Measurements from ENCODE around the gene DIP2C.

Gene DIP2C

GRCh38 chr10:510415-510881 is 179.0 kb downstream of the DIP2C start:
- no peak for DNase-seq

DNA sequence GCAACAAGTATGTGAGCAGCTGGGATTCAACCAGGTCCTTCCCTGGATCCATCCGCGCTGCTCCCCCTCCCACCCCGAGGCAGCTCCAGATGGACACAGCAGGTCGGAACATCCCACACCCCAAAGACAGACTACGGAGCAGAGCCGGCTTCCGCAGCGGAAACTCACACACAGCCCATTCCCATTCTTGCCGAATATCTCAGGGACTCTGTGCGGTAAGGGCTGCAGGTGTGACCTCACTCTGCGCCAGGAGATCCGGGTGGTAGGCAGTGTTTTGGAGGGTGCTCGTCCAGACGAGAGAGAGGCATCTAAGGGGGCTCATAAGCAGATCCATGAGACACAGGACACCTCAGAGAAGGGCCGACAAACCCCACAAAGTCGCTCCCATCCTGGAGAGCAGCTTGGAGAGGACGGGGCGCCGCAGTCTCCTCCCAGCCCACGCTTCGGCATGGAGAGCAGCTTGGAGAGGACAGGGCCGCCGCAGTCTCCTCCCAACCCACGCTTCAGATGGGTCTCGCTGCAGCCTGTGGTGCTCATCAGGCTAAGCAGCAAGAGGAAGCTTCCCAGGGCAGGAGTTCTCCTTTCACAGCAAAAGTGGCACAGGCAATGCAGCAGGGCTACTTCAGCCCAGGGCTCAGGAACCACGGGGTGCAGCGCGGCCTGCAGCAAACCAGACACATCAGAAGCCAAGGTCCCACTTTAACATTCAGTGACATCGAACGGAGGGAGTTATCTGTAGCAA is 179.9 kb downstream of the DIP2C start:
- no peak for DNase-seq

- DNase-seq, result no peak
These were observed 180.7 kb downstream of the DIP2C start for GRCh38 chr10:508726-509125.

DNA sequence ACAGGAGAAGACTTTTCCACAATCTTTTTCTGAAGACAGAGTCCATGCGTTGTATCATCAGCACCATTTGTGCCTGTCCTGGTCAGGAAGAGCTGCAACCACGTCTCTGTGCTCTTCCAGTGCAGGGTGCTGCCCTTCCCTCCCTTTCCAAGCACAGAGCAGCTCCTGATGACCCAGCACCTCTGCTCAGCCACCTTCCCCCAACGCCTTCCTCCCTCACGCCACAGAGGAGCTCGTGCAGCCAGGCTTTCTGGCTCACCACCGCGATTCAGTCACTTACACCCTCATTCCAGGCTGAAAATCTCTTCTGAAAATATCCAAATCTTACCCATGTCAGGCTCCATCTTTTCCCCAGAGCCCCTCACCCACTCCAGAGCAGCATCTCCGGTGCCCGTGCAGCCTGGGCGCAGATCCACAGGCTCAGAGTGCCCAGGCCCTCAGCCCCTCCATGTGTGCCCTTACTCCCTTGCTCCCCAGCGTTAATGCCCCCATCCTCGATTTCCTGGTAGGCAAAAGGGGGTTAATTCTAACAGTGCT is 181.5 kb downstream of the DIP2C start:
- no peak for DNase-seq

DNA sequence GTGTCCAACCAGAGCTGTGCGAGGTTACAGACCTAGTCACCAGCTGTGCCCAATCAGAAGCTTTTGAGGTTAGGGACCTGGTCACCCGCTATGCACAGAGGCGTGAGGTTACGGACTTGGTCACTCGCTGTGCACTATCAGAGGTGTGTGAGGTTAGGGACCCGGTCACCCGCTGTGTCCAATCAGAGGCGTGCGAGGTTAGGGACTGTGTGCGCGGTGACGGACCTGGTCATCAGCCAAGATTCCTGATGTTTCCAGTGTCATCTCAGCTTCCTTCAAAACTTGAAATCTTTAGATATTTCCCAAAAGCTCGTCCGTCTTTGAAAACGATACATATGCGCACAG is 182.1 kb downstream of the DIP2C start:
- no peak for DNase-seq

GRCh38 chr10:506451-507354 is 182.8 kb downstream of the DIP2C start:
- no peak for DNase-seq

DNA sequence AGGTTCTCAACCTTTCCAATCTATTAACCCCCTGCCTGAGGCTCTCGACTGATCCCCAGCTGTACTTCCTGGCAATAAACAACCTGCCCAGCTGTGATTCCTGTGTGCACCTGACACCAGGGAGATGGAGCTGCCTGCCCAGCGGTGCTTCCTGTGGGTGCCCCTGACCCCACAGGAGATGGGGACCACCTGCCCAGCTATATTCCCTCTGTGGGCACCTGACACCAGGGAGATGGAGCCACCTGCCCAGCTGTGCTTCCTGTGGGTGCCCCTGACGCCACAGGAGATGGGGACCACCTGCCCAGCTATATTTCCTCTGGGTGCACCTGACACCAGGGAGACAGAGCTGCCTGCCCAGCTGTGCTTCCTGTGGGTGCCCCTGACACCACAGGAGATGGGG is 184.0 kb downstream of the DIP2C start:
- no peak for DNase-seq

- no peak for DNase-seq
These were observed 184.7 kb downstream of the DIP2C start for GRCh38 chr10:504806-505205.

DNA sequence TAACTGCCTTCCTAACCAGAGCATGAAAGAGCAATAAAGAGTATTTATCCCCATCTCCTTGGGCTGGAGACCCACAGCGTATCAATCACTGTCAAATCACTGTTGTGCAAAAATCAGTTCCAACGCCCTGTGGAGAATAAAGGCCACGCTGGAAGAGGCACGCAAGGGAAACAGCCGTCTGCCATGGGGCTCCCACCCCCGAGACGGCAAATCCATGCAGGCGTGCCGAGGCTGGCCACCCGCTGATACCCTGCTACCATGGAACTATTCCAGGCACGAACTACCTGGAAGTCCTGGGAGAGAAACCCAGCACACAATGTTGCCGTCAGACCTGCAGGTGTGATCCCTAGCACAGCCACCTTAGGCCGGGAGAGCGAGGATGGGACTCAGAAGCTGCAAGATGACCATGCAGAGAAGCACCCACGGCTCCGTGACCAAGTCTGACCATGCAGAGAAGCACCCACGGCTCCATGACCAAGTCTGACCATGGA is 185.3 kb downstream of the DIP2C start:
- no peak for DNase-seq

DNA sequence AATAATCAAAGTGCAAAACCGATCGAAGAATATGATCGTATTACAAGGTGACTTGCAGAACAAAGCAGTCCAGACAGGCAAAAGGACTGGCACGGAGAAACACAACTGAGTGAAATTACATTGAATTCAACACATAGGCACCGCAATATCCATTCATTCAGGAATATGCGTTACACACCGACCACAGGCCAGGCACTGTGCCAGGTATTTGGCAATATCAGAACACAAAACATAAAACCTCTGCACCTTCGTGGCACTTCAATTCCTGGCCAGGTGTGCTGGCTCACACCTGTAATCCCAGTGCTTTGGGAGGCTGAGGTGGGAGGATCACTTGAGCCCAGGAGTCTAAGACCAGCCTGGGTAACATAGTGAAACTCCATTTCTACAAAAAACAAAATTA is 187.9 kb downstream of the DIP2C start:
- DNase-seq, result no peak

GRCh38 chr10:500876-501275 is 188.6 kb downstream of the DIP2C start:
- DNase-seq, result no peak

DNA sequence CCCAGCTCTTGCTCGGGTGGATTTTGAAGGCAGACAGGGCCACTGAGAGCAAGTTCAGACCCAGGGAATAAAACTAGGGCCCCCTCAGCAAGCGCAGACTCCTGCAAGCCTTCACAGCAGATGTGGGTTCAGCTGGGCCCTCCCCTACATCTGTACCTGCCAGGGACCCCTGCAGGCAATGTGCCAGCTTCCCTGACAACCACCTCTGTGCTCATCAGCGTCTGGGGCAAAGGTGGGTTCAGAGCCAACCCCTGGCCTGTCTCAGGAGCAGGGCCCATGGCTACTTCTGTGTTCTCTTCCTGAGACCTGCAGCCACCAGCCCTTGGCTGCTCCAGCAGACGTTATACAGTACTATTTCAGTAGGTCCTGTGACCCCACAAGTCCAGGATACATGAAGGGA is 189.5 kb downstream of the DIP2C start:
- no peak for DNase-seq

- no peak for DNase-seq
These were observed 190.6 kb downstream of the DIP2C start for GRCh38 chr10:498760-499435.

DNA sequence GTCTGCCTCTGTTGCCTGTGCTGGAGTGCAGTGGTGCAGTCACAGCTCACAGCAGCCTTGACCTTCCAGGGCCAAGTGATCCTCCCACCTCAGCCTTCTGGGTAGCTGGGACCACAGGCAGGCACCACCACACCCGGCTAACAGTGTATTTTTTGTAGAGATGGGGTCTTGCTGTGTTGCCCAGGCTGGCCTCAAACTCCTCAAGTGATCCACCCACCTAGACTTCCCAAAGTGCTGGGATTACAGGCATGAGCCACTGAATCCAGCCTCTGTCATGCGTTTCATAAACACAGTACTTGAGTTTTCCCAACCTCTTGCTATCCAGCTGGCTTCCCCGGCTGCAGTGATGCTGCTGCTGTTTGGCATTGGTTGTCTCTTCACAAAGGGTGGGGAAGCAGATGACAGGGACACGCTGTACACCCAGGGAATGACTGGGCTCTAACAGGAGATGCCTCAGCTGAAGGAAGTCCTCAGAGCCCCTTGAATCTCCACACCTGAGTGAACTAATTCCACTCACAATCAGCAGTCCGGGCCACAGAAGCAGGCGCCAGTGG is 191.5 kb downstream of the DIP2C start:
- no peak for DNase-seq

DNA sequence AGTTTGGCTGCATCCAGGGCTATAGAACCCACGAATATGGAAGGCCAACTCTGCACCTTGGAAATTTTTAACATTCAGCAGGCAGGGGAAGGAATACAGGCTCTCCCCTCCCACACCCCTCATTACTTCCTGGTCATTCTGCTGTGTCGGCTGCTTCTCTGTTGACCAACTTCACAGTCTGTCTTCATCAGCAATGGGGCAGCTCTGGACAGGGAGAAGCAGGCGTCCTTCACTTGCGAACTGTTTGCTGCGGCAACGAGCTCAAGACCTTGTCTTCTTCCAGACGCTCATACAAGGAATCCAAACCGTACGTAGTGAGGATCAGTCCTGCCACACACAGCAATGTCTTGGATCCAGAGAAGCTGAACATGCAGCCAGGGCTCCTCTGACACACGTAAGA is 192.2 kb downstream of the DIP2C start:
- DNase-seq, result no peak

GRCh38 chr10:494556-494955 is 194.9 kb downstream of the DIP2C start:
- DNase-seq, result no peak

- DNase-seq, result no peak
These were observed 195.3 kb downstream of the DIP2C start for GRCh38 chr10:494149-494542.

- no peak for DNase-seq
These were observed 195.9 kb downstream of the DIP2C start for GRCh38 chr10:493391-494148.

DNA sequence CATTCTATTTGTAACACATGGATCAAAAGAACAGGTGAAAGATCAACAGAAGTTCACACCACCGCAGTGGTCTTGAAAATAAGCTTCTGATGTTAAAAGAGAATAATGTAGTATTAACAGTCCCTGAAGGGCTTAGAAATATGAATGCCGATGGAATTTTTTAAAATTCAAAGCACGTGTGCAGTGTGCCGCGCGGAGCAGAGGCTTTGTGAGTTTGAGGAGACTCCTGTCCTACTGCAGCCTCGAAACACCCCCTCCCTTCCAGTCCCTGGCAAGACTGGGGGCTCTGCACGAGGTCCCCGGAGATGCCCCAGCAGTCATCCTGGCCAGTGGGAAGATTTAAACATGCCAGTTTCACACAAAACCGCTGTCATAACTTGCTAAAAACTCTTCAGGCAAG is 196.6 kb downstream of the DIP2C start:
- no peak for DNase-seq

GRCh38 chr10:491667-492424 is 197.6 kb downstream of the DIP2C start:
- no peak for DNase-seq

- DNase-seq, result no peak
These were observed 198.4 kb downstream of the DIP2C start for GRCh38 chr10:490891-491571.

All from stimulated activated naive CD4-positive, alpha-beta T cell (primary cell).